ENCODE data around the gene RPS27A.
"Not testable (repeated sequence)": the region's sequence is repeated elsewhere in the genome, so short reads cannot be mapped to it uniquely, and the experiment has no call there.

The RPS27A gene

GRCh38 chr2:55232084-55232862 is at the start of gene RPS27A, which contains the start of gene CLHC1:
RPS27A (plus strand) TSS chr2:55232688; CDS start chr2:55232825, 137 bp downstream.
CLHC1 (minus strand) TSS chr2:55232293; CDS start chr2:55222411, 9,882 bp downstream.
- DNase-seq = peak; percentile 86 to 96 (median 92)

DNA sequence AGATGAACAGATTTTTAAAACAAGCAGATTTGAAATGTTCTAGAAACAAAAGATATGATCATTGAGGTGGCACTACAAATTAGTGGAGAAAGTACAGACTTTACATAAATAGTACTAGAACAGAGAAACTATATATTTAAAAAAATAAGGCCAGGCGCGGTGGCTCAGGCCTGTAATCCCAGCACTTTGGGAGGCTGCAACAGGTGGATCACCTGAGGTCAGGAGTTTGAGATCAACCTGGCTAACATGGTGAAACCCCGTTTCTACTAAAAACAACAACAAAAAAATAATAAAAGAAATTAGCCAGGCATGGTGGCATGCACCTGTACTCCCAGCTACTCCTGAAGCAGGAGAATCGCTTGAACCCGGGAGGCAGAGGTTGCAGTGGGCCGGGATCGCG is 45.7 kb upstream of the RPS27A start:
- DNase-seq = not testable (repeated sequence)

DNA sequence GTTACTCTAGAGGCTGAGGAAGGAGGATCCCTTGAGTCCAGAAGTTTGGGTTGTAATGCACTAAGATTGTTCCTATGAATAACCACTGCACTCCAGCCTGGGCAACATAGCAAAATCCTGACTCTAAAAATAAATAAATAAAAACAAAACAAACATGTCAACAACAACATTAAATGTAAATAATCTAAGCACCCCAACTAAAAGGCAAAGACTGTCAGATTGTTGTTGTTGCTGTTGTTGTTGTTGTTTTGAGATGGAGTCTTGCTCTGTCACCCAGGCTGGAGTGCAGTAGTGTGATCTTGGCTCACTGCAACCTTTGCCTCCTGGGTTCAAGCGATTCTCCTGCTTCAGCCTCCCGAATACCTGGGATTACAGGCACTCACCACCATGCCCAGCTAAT is 40.6 kb upstream of the RPS27A start:
- DNase-seq = not testable (repeated sequence)

DNA sequence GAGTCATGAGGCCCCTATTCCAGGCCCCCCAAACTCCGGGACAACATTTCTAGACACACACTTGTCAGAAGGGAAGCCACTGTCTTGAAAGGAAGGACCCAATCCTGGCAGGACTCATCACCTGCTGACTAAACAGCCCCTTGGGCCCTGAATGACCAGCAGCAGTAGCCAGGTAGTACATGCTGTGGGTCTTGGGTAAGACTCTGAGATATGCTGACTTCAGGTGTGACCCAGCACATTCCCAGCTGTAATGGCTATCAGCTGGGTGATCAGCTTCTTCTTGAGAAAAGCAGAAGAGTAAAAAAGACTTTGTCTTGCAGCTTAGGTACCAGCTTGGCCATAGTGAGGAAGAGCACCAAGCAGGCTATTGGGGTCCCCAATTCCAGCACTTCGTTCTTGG is 36.0 kb upstream of the RPS27A start:
- DNase-seq = no peak

DNA sequence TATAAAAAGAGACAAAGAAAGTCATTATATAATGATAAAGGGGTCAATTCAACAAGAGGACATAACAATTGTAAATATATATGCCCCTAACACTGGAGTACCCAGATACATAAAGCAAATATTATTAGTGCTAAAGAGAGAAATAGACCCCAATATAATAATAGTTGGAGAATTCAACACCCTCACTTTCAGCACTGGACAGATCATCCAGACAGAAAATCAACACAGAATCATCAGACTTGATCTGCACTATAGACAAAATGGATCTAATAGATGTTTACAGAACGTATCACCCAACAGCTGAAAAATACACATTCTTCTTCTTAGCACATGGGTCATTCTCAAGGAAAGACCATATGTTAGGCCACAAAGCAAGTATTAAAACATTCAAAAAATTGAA is 32.1 kb upstream of the RPS27A start:
- DNase-seq = no peak

DNA sequence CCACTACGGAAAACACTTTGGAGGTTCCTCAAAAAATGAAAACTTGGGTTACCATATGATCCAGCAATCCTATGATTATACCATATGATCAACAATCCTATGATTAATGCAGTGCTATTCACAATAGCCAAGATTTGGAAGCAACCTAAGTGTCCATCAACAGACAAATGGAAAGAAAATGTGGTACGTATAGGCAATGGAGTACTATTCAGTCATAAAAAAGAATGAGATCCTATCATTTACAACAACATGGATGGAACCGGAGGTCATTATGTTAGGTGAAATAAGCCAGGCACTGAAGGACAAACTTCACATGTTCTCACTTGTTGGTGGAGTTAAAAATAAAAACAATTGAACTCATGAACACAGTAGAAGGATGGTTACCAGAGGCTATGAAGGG is 28.0 kb upstream of the RPS27A start:
- no peak for DNase-seq

- no peak for DNase-seq
Observed at GRCh38 chr2:55204950-55205349, 27.5 kb upstream of the RPS27A start.

DNA sequence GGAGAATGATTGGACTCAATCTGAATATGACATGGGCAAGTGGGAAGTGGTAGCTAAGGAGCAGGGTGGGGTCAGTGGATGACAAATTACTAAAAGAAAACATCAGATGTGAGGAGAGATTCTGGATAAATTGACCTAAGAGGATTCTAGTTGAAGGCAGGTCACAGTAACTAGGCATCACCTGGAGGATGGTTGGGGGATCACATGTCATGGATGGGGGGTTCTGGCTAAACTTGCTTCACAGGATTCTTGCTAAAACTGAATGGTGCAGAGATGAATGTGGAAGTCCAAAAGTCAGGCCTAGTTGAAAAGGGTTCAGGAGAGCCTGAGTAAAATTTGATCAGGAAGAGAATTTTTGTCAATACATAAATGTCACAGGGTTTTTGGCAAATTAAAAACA is 18.7 kb upstream of the RPS27A start:
- DNase-seq = no peak

GRCh38 chr2:55223958-55224760 is 8.3 kb upstream of the RPS27A start:
- DNase-seq = peak in 3 of 6 experiments; percentile 3 to 31 (median 14)

DNA sequence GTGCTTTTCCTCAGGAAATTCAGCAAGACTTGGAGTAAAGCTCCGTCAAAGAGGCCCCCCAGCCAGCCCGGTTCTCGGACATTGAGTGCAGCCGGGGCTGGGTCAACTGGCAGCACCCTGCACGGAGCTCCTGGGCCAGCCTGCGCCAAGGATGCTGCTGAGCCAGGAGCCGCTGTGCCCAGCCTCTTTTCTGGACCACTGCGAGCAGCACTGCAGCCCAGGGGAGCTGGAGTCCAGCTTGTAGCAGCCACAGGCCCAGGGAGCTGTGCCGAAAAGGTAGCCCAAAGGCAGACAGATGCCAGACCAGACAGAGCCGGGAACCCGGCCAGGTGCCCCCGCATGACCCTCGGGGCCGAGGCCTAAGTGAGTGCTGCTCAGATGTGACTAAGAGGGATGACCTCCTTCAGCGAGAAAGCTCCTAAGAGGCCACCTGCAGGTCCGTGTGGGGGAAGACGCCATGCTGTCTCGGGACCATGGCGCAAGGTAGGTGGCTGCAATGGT is 7.7 kb upstream of the RPS27A start:
- DNase-seq = peak in 1 of 6 experiments; percentile 1

- no peak for DNase-seq
Observed at GRCh38 chr2:55225481-55226020, 6.9 kb upstream of the RPS27A start.

DNA sequence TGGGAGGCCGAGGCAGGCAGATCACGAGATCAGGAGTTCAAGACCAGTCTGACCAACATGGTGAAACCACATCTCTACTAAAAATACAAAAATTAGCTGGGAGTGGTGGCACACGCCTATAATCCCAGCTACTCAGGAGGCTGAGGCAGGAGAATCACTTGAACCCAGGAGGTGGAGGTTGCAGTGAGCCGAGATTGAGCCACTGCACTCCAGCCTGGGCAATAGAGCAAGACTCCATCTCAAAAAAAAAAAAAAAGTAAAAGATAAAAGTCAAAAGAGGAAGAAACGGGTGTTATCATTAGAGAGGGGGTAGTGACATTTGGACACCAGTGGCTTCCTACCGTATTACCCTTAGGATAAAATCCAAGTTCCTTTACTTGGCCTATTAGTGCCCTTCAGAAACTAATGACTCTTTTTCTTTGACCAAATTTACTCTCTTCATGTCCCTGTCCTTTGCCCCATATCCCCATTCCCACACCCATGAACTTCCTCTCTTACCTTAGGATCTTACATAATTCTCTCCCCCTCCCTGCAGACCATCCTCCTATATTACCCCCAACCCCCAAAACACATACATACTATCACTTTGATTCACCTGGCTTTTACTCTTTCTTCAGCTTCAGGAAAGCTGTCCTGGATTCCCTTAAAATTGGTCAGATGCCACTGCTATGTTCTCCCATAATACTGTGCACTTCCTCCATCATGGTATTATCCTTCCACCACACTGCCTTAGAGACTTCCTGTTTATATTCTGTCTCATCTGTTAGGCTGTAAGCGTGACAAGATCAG is 4.9 kb upstream of the RPS27A start:
- DNase-seq = peak in 3 of 6 experiments; percentile 25 to 41 (median 39)

DNA sequence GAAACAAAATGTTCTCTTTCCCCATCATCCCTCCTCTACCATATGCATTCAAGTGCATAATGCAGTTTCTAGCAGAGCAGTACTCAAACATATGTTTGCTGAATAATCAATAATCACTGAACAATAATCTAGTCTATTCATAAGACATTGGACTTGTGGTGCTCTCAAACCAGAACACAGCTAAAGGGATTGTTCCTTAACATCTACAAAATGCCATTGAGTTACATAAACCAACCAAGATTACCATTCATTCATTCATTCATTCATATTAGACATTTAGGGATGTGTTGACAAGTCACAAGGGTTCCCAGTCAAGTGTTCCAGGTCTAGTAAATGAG is 4.3 kb upstream of the RPS27A start:
- DNase-seq = no peak

DNA sequence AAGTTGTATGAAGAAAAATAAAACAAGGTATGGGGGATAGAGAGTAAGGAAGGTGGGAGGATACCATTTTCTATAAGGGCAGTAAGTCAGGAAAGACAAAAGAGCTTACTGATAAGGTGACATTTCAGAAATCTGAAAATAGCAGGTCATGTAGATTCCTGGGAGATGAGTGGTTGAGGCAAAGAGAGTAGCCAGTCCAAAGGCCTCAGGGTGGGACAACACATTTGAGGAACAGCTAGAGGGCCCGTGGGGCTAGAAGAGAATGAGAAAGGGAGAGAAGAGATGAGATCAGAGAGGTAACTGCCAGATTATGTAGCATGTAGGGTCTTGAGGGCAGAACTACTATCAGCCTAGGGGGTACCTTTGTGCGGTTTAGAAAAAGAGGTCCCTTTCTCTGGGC is 3.3 kb upstream of the RPS27A start:
- no peak for DNase-seq

- no peak for DNase-seq
Observed at GRCh38 chr2:55230551-55230950, 1.9 kb upstream of the RPS27A start.

GRCh38 chr2:55231546-55232083 is 873 bp upstream of the RPS27A start:
- DNase-seq = no peak

DNA sequence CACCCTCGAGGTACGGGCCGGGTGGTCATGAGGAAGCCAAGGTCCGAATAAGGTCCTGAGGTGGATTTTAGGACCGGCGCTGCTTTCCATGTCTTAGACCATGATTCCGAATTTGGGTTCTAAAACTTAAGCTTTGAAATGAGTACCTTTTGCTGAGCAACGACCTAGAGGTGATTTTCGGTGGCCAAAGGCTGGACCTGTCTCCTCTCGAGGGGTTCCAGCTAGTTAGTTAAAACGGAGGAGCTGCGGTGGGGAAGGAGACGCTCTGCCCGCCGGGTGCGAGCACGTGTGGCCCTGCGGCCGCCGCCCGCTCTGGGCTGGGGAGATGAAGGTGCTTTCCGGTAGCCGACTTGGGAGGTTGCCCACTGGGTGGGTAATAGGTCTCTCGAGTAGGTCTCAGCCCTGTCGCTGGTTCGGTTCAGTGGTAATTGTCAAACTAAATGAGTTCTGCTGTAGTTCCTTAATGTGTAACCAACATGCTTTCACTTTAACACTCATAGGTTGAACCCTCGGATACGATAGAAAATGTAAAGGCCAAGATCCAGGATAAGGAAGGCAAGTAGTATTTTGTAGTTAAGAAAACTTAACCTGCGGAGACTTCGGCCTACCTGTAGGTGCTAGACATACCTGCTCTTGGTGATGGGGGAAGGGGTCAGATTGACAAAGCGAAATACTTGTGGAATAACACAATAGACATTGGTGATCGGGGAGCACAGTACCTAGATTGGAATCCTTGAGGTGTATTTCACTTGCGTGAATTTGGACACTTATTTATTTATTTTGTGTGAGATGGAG is 572 bp downstream of the RPS27A start:
- DNase-seq = peak; percentile 25 to 56 (median 46)

DNA sequence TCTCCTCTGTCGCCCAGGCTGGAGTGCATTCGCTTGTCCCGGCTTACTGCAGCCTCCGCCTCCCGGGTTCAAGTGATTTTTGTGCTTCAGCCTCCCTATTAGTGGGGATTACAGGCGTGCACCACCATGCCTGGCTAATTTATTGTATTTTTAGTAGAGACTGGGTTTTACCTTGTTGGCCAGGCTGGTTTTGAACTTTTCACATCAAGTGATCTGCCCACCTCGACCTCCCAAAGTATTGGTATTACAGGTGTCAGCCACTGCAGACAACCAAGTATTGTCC is 1.1 kb downstream of the RPS27A start:
- no peak for DNase-seq

DNA sequence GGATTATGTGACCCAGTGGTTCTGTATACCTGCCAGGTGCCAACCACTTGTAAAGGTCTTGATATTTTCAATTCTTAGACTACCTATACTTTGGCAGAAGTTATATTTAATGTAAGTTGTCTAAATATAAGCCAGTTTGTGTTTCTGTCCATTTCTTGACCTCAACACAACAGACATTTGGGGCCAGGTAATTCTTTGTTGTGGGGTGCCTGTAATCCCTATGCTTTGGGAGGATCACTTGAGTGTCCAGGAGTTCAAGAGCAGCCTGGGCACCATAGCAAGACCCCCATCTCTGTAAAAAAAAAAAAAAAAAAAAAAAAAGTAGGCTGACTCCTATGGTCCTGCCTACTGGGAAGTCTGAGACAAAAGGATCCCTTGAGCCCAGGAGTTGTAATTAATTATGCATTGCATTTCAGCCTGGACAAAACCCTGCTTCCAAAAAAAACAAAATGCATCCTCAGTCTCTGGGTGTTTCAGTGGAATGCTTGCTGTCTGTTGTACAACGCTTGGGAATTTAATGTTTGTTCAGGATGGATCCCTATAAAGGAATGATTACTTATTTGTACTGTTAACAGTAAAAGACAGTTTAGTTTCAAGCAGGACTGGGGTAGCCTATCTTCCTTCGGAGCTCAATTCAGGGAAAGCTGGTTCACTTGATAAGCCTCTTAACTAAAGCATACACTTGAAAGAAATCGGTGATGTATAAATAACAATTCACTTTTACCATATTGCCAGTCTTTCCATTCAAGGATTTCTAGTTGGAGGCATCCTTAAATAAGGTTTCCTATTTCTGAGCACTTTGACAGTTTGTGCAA is 3.4 kb downstream of the RPS27A start:
- DNase-seq = no peak

- DNase-seq = no peak
Observed at GRCh38 chr2:55236992-55237543, 4.6 kb downstream of the RPS27A start.
